IPS-15b (cell line): ENCODE results near the gene CISH.

Experiments used
- H3K27me3 ChIP-seq: one replicate; pipeline ENCODE4 v1.6.1; 2013; ENCODE audit warnings: low read length; ENCODE audit not compliant: control insufficient read depth, insufficient read depth
- H3K36me3 ChIP-seq: one replicate; pipeline ENCODE4 v1.6.1; 2013; ENCODE audit warnings: low read length; ENCODE audit not compliant: control insufficient read depth, insufficient read depth
- H3K4me1 ChIP-seq: one replicate; pipeline ENCODE4 v1.6.1; 2013; ENCODE audit warnings: mild to moderate bottlenecking, low read length; ENCODE audit not compliant: control insufficient read depth, insufficient read depth
- H3K4me3 ChIP-seq: one replicate; pipeline ENCODE4 v1.5.1; 2013; ENCODE audit warnings: low read depth, low read length
- H3K9ac ChIP-seq: one replicate; pipeline ENCODE4 v1.6.1; 2013; ENCODE audit warnings: low read depth, mild to moderate bottlenecking, low read length
- H3K9me3 ChIP-seq: one replicate; pipeline ENCODE4 v1.6.1; 2013; ENCODE audit warnings: mild to moderate bottlenecking, low read length; ENCODE audit not compliant: control insufficient read depth, insufficient read depth

Gene CISH

DNA sequence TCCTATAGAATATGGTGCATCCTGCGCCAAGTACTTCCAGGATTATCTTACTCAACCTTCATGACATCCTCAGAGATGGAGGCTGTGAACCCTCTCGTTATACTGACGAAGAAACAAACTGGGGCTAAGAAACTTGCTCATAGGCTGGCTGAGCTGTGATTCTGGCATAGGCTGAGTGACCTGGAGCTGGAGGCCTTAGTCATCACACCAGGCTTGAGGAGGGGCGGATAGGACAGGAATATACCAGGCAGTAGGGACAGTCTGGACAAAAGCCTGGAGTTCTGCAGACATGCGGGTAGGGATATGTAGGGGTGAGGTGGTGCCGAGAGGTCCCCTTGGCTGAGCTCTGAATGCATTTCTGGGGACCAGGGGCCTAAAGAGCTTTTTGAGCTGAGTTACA lies 24.2 kb downstream of the CISH start:
- Histone ChIP-seq H3K27me3 (no peaks in the 10 kb centered on the region), H3K4me1 (no peaks in the 10 kb centered on the region), H3K36me3 (peaks cover 2% of the 10 kb centered on the region), H3K9me3 (no peaks in the 10 kb centered on the region), H3K9ac (no peak overlapping the region), H3K4me3 (no peak overlapping the region)

DNA sequence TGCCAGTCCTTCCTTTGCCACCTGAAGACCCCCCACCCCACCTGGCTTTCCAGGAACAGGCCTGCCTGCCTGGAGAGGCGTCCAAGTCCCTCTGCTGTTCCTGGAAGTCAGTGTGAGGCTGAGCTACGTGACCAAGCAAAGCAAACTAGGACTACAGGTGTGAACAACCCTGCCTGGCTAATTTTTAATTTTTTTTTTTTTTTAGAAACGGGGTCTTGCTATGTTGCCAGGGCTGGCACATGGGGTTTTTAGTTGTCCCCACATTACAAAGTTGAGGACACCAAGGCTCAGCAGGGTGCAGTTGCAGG lies 24.9 kb downstream of the CISH start:
- Histone ChIP-seq H3K4me3 (no peak overlapping the region), H3K9ac (no peak overlapping the region), H3K9me3 (no peaks in the 10 kb centered on the region), H3K36me3 (peaks cover 6% of the 10 kb centered on the region), H3K4me1 (no peaks in the 10 kb centered on the region), H3K27me3 (no peaks in the 10 kb centered on the region)

DNA sequence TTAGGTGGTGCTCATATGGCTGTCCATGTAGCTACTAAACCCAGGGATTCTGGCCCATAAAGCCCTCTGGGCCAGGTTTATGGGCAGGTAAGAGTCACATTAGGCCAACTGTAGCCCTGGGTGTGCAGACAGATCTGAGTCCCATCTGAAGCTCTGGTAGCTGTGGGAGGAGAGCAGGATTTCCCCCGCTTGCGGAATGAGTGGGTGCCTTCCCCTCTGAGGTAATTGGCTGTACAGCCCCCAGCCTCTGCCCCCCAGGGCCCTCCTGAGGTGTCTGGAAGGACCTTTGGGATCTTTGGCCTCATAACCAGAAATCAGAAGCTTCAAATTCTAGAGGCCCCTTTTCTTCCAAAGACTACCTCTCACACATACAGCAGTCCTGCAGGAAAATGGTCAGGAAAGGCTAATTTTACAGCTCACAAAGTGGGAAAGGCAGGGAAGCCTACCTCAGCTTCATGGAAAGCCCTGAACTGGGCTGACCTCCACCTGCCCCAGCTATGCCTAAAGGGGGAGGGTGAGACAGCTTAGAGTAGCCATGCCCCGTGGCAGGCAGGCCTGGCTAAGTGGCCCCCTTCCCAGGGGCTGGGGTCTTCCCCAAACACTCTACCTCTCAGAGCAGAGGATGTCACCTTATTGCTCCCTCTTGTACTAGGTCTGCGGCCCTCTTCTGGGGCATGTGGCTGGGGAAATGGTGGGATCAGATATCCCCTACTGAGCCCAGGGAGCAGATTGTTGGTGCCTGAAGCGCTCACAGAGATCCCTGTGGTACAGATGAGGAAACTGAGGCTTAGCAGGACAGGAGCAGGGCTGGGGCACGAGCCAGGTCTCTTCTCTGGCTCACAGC lies 25.4 kb downstream of the CISH start:
- Histone ChIP-seq H3K9me3 (no peaks in the 10 kb centered on the region), H3K9ac (no peak overlapping the region), H3K27me3 (no peaks in the 10 kb centered on the region), H3K36me3 (peaks cover 11% of the 10 kb centered on the region), H3K4me1 (no peaks in the 10 kb centered on the region), H3K4me3 (no peak overlapping the region)

DNA sequence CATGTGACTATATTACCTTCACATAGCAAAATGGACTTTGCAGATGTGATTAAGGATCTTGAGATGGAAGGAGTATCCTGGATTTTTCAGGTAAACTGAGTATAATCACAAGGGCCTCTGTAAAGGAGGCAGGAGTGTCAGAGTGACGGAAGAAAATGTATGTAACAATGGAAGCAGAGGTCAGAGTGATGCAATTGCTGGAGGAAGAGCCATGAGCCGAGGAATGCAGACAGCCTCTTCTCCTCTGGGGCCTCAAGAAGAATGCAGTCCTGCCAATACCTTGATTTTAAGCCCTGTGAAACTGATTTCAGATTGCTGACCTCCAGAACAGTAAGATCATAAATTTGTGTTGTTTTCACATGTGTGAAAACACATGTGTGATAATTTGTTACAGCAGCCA lies 27.2 kb downstream of the CISH start:
- H3K9ac ChIP-seq, result no peak overlapping the region
- peaks cover 11% of the 10 kb centered on the region for H3K36me3 ChIP-seq
- no peaks in the 10 kb centered on the region for H3K27me3 ChIP-seq
- no peak overlapping the region for H3K4me3 ChIP-seq
- no peaks in the 10 kb centered on the region for H3K4me1 ChIP-seq
- H3K9me3 ChIP-seq, result no peaks in the 10 kb centered on the region

DNA sequence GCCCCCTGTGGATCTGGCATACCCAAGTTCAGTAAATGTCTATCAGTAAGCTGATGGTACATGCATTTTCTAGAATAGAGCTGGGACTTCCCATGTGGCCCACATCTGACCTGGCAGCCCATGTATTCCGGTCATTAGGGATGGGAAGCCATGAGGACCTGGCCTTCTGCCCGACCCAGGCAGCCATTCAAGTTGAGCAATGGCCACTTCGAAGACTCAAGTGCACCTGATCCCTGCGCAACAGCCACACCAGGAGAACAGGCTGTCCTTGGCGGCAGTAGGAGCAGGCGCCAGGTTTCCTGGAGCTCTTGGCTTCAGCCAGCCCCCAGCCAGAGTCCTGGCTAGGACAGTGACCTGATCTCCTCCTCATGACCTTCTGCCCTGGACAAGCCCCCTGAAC lies 27.7 kb downstream of the CISH start:
- Histone ChIP-seq H3K4me3 (no peak overlapping the region), H3K27me3 (no peaks in the 10 kb centered on the region), H3K4me1 (no peaks in the 10 kb centered on the region), H3K9ac (no peak overlapping the region), H3K36me3 (peaks cover 11% of the 10 kb centered on the region), H3K9me3 (no peaks in the 10 kb centered on the region)

DNA sequence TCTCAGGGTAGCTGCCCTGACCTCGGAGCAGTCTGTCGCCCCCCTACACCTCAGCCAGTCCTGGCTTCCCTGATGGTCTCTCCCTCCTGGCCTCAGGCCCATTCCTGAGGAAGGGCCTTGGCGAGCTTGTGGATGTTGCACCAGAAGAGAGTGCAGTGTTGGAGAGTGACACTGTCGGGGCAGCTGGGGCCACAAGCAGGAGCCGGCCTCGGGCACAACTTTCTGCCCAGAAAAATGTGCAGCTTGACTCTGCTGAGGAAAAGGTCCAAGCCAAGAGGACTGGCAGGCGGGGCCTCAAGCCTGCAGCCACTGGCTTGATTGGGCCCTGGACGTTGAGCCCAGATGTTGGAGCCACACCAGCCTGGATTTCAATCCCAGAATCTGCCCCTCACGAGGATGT lies 29.5 kb downstream of the CISH start:
- H3K36me3 ChIP-seq, result peaks cover 14% of the 10 kb centered on the region
- no peak overlapping the region for H3K9ac ChIP-seq
- H3K27me3 ChIP-seq, result no peaks in the 10 kb centered on the region
- no peaks in the 10 kb centered on the region for H3K4me1 ChIP-seq
- H3K4me3 ChIP-seq, result no peak overlapping the region
- H3K9me3 ChIP-seq, result no peaks in the 10 kb centered on the region

DNA sequence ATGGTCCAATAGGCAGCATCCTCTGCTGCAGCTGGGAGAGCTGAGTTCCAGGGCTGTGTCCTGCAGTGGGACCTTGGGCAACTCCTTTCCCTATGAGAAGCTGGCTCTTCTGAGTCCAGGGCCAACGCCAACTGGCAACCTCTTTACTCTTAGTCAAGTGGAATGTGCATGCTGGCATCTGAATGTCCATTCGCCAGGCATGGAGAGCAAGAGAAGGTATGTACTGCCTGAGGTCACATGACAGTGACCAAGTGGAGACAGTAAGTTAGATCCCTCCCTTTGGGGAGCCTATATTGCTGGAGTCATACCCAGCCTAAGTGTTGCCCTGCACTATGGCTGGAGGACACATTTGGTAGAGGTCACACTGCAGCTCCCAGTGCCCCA lies 30.1 kb downstream of the CISH start:
- H3K9ac ChIP-seq, result no peak overlapping the region
- H3K27me3 ChIP-seq, result no peaks in the 10 kb centered on the region
- no peak overlapping the region for H3K4me3 ChIP-seq
- peaks cover 15% of the 10 kb centered on the region for H3K36me3 ChIP-seq
- H3K9me3 ChIP-seq, result no peaks in the 10 kb centered on the region
- no peaks in the 10 kb centered on the region for H3K4me1 ChIP-seq

DNA sequence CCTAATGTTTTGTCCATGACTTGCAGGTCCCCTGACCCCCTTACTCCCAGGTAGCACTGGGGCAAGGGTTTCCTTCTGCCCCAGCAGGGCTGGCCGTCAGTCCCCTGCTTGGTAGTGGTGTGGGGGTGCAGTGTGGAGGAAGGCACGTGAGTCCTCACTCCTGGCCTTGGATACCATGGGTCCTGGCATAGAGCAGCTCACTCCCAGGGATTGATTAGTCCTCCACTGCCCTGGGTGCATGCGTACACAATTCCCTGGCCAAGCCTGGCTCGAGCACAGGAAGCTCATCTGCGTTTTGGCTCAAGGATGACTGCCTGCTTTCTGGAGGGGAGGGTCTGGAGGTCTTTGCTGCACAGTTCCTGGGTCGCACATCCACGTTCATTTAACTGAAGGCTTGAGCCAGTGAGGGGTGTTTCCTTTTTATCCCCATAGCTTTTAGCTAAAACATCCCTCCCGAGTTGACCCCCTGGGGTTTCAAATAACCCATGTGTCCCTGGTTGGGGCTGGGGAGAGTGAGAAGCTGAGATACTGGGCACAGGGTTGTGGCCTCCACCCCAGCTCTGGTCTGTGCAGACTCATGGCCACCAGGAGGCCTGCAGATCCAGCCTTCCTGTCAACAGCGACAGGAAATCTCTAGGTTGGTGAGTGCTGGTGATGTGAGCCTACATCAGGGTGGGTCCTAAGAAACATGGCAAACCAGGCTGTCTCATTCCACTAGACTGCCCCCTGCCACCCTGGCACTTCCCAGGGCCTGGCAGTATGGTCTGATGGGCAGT lies 30.7 kb downstream of the CISH start:
- Histone ChIP-seq H3K36me3 (peaks cover 15% of the 10 kb centered on the region), H3K27me3 (no peaks in the 10 kb centered on the region), H3K4me3 (no peak overlapping the region), H3K4me1 (no peaks in the 10 kb centered on the region), H3K9ac (no peak overlapping the region), H3K9me3 (no peaks in the 10 kb centered on the region)

DNA sequence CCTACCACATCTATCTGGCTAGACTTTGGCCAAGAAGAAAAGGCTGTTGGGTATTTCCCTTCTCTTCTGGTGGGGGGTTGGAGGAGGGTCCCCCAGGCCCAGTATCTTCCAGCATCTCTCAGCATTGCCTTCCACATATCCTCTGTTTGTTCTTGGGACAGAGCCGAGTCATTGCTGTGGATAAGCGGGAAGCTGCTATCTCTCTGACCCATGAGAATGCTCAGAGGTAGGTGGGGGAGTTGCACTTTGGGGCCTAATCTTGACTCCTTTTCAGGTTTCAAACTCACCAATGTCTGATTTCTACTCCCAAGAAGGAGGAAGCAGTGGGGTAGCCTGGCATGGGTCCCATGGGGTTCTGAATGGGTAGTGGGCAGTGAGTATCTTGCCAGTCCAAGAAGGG lies 34.2 kb downstream of the CISH start:
- no peaks in the 10 kb centered on the region for H3K27me3 ChIP-seq
- H3K4me1 ChIP-seq, result no peaks in the 10 kb centered on the region
- no peak overlapping the region for H3K4me3 ChIP-seq
- H3K9me3 ChIP-seq, result no peaks in the 10 kb centered on the region
- no peak overlapping the region for H3K9ac ChIP-seq
- peaks cover 14% of the 10 kb centered on the region for H3K36me3 ChIP-seq

DNA sequence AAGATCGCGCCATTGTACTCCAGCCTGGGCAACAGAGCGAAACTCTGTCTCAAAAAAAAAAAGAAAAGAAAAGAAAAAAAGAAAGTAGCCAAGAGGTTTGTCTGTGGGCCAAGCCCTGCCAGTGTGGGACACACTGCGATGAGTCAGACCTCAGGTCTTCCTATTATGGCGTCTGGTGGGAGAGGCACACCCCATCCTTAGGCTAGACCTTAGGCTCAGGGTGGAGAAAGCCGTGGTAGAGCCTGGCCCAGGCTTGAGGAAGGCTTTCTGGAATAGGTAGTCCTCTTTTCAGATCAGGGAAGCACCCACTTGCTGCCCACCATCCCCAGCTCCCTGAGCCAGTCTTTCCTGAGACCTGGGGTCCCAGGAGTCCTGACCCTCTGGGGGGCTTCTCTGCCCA lies 36.2 kb downstream of the CISH start:
- no peaks in the 10 kb centered on the region for H3K4me1 ChIP-seq

DNA sequence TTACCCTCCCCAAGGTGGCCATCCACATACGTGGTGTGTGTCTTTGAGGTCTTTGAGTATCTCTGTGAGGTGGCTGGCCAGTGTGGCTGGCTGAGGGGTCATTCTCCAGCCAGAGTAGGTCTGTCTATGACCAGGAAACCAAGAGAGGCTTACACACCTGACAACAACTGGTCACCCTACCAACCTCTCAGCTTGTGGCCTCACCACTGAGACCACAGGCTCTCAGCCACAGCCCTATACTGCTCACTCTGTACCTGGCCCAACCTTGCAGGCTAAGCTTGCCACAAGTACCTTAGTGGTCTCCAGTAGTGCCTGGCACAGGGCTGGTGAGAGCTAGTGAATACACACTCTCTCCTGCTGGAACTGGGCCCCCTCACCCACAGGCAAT lies 37.1 kb downstream of the CISH start:
- Histone ChIP-seq H3K4me1 (no peaks in the 10 kb centered on the region), H3K27me3 (no peaks in the 10 kb centered on the region), H3K9ac (no peak overlapping the region), H3K4me3 (no peak overlapping the region), H3K36me3 (peaks cover 4% of the 10 kb centered on the region), H3K9me3 (no peaks in the 10 kb centered on the region)

More for the DNA sequence above, 36.2 kb downstream of the CISH start:
- H3K36me3 ChIP-seq, result peaks cover 4% of the 10 kb centered on the region
- no peaks in the 10 kb centered on the region for H3K9me3 ChIP-seq
- no peak overlapping the region for H3K9ac ChIP-seq
- H3K4me3 ChIP-seq, result no peak overlapping the region
- H3K27me3 ChIP-seq, result no peaks in the 10 kb centered on the region
